NCI-H345 treated with DMSO at 0.1 percent for 48 hours (cell line): Measurements from ENCODE around the gene MAP3K5.

Experiments
- DNase-seq: peaks from one replicate; lab custom pipeline; 2025; ENCODE audit not compliant: unreplicated experiment; lab: John Stamatoyannopoulos, UW

MAP3K5 gene

GRCh38 chr6:136654086-136654485 lies 138.2 kb downstream of the MAP3K5 start:
- DNase-seq, result no peak

- DNase-seq, result no peak
Measured at GRCh38 chr6:136652656-136653055, 139.6 kb downstream of the MAP3K5 start.

- no peak for DNase-seq
Measured at GRCh38 chr6:136651982-136652381, 140.3 kb downstream of the MAP3K5 start.

- DNase-seq, result no peak
Measured at GRCh38 chr6:136647363-136647852, 144.9 kb downstream of the MAP3K5 start.

- DNase-seq, result no peak
Measured at GRCh38 chr6:136646377-136646776, 145.9 kb downstream of the MAP3K5 start.

GRCh38 chr6:136644597-136644952 lies 147.7 kb downstream of the MAP3K5 start:
- no peak for DNase-seq

- peak; percentile 60 for DNase-seq
Measured at GRCh38 chr6:136643850-136644596, 148.3 kb downstream of the MAP3K5 start.

- no peak for DNase-seq
Measured at GRCh38 chr6:136641873-136642465, 150.3 kb downstream of the MAP3K5 start.

GRCh38 chr6:136641166-136641565 lies 151.1 kb downstream of the MAP3K5 start:
- DNase-seq, result no peak

- no peak for DNase-seq
Measured at GRCh38 chr6:136640132-136640915, 152.0 kb downstream of the MAP3K5 start.

- no peak for DNase-seq
Measured at GRCh38 chr6:136639702-136640101, 152.6 kb downstream of the MAP3K5 start.

- DNase-seq, result no peak
Measured at GRCh38 chr6:136635615-136636014, 156.7 kb downstream of the MAP3K5 start.

- DNase-seq, result no peak
Measured at GRCh38 chr6:136633355-136633754, 158.9 kb downstream of the MAP3K5 start.

- no peak for DNase-seq
Measured at GRCh38 chr6:136628996-136629395, 163.3 kb downstream of the MAP3K5 start.

GRCh38 chr6:136627191-136627590 lies 165.1 kb downstream of the MAP3K5 start:
- DNase-seq, result no peak

- DNase-seq, result no peak
Measured at GRCh38 chr6:136625293-136625692, 167.0 kb downstream of the MAP3K5 start.

GRCh38 chr6:136624347-136624746 lies 167.9 kb downstream of the MAP3K5 start:
- no peak for DNase-seq

GRCh38 chr6:136618086-136618485 lies 174.2 kb downstream of the MAP3K5 start:
- DNase-seq, result peak; percentile 49

GRCh38 chr6:136616527-136616926 lies 175.8 kb downstream of the MAP3K5 start:
- no peak for DNase-seq

GRCh38 chr6:136614994-136615393 lies 177.3 kb downstream of the MAP3K5 start:
- no peak for DNase-seq

- DNase-seq, result no peak
Measured at GRCh38 chr6:136614350-136614749, 177.9 kb downstream of the MAP3K5 start.

GRCh38 chr6:136613477-136613876 lies 178.8 kb downstream of the MAP3K5 start:
- no peak for DNase-seq
